Activated T-cell treated with anti-CD3 and anti-CD28 coated beads, Interleukin-2, amount 50 U/mL, for 4 hours (primary cell): ENCODE data around the gene GNPAT. TPM values are rescaled to one million over a fixed set of nuclear protein-coding genes. Genes with fewer than 3 reads are reported as not detected.

ENCODE experiments used
- ATAC-seq, 2 donors: fragments of 200-7000 bp; cut with Tn5 transposase; one replicate each; pipeline ENCODE4 v1.10.0; 2021
- DNase-seq: peaks from one replicate; pipeline ENCODE4 v3.0.0-alpha.2; 2020
- H3K27me3 Mint-ChIP-seq: one replicate; pipeline ENCODE4 v1.8.0; 2021; ENCODE audit warnings: low read depth, mixed read lengths
- H3K36me3 Mint-ChIP-seq: one replicate; pipeline ENCODE4 v1.8.0; 2022; ENCODE audit warnings: mixed read lengths; ENCODE audit not compliant: insufficient read depth
- H3K4me1 Mint-ChIP-seq: one replicate; pipeline ENCODE4 v1.8.0; 2021; ENCODE audit warnings: low read depth, mixed read lengths
- H3K4me3 Mint-ChIP-seq: one replicate; pipeline ENCODE4 v1.8.0; 2021; ENCODE audit warnings: mild to moderate bottlenecking, moderate library complexity, mixed read lengths
- H3K9me3 Mint-ChIP-seq: one replicate; pipeline ENCODE4 v1.8.0; 2021; ENCODE audit warnings: mixed read lengths
- total RNA-seq, 3 donors: library from RNA; stranded (reverse); gene quantifications; one replicate each; pipeline ENCODE4 v1.2.1, GENCODE V29; 2021

Gene GNPAT
- total RNA-seq = 10 to 100 TPM; 37.1 to 39.8 (median 39.5) TPM

DNA sequence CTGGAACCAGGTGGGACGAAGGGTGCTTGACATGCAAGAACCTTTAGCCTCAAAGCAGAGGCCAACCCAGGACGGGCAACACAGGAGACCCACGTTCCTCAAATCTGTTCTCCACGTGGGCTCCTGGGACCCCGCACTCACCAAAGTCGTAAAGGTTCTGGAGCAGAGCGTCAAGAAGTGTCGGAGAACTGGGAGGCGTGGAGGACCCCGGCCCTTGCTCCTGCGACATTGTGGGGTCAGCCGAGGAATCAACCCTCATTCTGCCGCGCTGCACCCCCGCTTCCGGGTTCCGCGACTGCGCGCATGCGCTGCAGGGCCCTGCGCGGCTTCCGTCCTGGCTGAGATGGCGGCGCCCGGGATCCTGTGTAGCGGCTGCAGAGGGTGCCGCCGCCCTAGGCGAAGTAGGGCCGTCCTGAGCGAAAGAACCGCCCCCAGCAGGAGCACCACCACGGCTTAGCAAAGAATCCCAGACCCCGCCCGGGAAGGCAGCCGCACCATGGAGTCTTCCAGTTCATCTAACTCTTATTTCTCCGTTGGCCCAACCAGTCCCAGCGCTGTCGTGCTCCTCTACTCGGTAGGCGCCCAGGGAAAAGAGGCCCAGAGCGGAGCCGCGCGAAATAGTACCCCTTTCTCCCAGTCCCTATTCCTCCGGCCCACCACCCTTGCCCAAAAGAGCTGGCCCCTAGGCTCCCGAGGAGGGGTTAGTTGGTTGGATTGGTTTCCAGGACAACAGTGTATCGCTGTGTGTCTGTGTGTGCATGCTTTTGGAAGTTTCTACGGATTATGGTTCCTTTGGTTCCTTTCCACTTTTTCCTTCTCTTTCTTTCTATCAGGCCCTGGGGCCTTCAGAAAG, at the start of gene GNPAT:
TSS of gene GNPAT (plus strand) at position 330 of the 853 bp plus-strand sequence. CDS start at position 497, 167 bp downstream.
- Mint-ChIP-seq H3K9me3 (no peaks in the 10 kb centered on the region), H3K36me3 (peaks cover 32% of the 10 kb centered on the region), H3K4me1 (peaks cover 66% of the 10 kb centered on the region), H3K4me3 (peak within 1 kb of the TSS; percentile 93), H3K27me3 (no peaks in the 10 kb centered on the region)
- peak; percentile 88 for DNase-seq
- peak; percentile 98 to 99 for ATAC-seq

DNA sequence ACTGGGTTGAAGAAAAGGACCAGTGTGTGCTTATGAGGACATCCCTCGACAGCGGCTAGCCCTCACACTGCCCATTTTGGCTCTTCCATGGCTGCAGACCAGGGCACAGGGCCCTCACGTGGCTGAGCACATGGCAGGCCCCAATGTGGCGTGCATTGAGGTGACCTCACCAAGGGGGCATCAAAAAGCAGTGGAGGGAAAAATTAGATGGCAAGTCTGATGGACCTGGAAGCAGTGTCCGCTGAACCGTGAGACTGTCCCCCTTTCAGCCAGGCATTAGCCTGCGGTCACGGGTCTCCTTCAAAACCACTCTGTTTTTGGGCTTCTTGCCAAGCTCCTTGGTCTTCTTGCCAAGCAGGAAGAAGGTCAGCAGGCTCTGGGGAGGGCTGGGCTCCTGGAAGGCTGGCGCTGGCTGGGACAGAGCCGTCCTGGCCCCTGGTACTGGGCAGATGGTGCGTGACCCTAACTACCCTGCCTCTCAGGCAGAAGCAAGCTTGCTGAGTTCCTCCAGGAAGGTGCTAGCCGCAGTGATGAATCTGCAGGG, 48.3 kb upstream of the GNPAT start:
- Mint-ChIP-seq H3K4me1 (no peaks in the 10 kb centered on the region), H3K36me3 (no peaks in the 10 kb centered on the region), H3K9me3 (no peaks in the 10 kb centered on the region), H3K4me3 (no peak overlapping the region), H3K27me3 (peaks cover 18% of the 10 kb centered on the region)
- no peak for ATAC-seq
- DNase-seq = no peak

DNA sequence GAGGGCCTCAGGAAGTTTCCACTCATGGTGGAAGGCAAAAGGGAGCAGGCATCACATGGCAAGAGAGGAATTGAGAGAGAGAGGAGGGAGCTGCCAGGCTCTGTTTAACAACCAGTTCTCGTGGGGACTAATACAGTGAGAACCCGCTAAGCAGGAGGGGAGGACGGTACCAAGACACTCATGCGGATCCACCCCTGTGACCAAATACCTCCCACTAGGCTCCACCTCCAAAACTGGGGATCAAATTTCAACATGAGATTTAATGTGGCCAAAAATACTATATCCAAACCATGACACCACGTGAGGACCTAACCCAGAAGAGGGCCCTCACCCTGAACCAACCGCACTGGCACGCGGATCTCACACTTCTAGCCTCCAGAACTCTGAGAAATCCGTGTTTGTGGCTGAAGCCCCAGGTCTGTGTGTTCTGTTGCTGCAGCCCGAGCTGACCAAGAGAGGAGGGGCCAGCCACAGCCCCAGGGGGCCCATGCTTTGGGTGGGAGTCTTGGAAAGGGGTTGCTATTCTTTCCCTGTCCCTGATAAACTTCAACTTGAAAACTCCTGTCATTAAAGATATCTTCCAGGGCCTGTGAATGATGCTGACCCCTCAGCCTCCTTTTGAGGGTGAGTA, 47.2 kb upstream of the GNPAT start:
- DNase-seq (no peak), ATAC-seq (no peak)
- Mint-ChIP-seq H3K36me3 (no peaks in the 10 kb centered on the region), H3K4me1 (no peaks in the 10 kb centered on the region), H3K4me3 (no peak overlapping the region), H3K27me3 (peaks cover 12% of the 10 kb centered on the region), H3K9me3 (no peaks in the 10 kb centered on the region)

DNA sequence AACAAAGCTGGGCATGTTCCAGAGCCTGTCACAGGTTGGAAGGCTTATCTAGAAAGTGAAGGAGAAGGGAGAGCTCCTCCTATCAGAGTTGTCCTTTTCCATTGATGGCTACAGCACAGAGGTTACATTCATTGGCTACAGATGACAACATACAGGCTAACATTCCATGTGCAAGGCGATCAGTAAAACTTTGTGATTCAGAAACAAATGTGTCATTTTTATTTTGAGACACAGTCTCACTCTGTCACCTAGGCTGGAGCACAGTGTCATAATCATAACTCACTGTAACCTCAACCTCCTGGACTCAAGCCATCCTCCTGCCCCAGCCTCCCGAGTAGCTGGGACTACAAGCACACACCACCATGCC, 46.6 kb upstream of the GNPAT start:
- ATAC-seq (no peak), DNase-seq (no peak)
- Mint-ChIP-seq H3K36me3 (no peaks in the 10 kb centered on the region), H3K9me3 (no peaks in the 10 kb centered on the region), H3K27me3 (peaks cover 14% of the 10 kb centered on the region), H3K4me3 (no peak overlapping the region), H3K4me1 (no peaks in the 10 kb centered on the region)

DNA sequence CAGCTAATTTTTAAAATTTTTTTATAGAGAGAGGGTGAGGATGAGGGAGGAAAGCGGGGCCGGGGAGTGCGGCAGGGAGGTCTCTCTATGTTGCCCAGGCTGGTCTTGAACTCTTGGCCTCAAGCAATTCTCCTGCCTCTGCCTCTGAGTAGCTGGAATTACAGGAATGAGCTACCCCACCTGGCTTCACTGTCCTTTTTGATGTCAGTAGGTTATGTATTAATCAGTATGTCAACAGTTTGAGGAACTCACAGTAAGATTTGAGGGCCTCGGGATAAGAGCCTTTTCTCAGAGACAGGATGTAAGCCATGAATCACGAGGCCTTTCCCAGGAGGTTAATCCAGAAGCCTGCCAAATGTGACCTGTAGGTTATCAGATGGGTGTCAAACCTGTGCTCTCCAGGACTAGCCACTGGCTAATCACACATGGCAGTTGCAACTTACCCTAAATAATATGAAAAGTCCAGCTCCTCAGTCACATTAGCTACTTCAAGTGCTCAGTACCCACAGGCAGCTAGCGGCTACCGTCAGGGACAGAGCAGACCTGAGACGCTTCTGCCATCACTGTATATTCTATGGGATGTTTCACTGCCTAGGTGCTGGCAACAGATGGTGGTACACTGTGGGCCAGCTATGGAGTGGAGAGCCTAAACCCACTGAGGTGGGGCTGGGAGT, 46.0 kb upstream of the GNPAT start:
- H3K9me3 Mint-ChIP-seq = no peaks in the 10 kb centered on the region
- DNase-seq (no peak), ATAC-seq (no peak)
- no peak overlapping the region for H3K4me3 Mint-ChIP-seq
- no peaks in the 10 kb centered on the region for H3K4me1 Mint-ChIP-seq
- H3K27me3 Mint-ChIP-seq = peaks cover 14% of the 10 kb centered on the region
- H3K36me3 Mint-ChIP-seq = no peaks in the 10 kb centered on the region

DNA sequence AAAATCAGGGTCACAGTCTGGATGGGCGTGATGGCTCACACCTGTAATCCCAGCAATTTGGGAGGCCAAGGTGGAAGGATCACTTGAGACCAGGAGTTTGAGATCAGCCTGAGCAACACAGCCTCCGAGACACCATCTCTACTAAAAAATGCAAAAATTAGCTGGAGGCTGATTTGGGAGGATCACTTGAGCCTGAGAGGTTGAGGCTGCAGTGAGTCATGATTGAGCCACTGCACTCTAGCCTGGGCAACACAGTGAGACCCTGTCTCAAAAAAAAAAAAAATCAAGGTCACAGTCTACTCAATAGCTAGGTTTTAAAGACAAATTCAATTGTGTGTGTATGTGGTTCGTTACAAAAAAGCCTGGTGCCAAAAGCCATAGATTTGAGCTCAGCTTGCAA, 44.7 kb upstream of the GNPAT start:
- H3K4me1 Mint-ChIP-seq = no peaks in the 10 kb centered on the region
- no peaks in the 10 kb centered on the region for H3K36me3 Mint-ChIP-seq
- H3K27me3 Mint-ChIP-seq = peaks cover 14% of the 10 kb centered on the region
- no peaks in the 10 kb centered on the region for H3K9me3 Mint-ChIP-seq
- H3K4me3 Mint-ChIP-seq = no peak overlapping the region
- ATAC-seq = no peak
- DNase-seq = no peak

DNA sequence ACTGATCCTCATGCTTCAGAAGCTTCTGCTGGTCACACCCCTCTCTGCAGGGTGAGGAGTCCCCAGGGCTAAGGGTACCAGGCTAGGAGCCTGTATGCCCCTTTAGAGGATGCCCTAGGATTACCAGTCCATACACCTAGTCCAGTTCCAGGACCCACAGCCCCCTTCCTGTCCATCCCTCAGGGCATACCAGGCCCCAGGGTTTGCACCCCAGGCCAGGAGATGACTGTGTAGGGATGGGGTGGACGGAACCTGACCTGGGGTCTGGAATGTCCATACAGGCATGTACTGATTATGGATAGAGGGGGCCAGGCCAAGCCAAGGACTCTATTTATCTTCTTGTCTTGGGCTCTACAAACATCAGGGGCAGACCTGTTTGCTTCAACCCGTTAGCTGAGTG, 44.3 kb upstream of the GNPAT start:
- Mint-ChIP-seq H3K4me1 (peaks cover 2% of the 10 kb centered on the region), H3K36me3 (no peaks in the 10 kb centered on the region), H3K27me3 (peaks cover 14% of the 10 kb centered on the region), H3K9me3 (no peaks in the 10 kb centered on the region), H3K4me3 (no peak overlapping the region)
- DNase-seq (no peak), ATAC-seq (no peak)

DNA sequence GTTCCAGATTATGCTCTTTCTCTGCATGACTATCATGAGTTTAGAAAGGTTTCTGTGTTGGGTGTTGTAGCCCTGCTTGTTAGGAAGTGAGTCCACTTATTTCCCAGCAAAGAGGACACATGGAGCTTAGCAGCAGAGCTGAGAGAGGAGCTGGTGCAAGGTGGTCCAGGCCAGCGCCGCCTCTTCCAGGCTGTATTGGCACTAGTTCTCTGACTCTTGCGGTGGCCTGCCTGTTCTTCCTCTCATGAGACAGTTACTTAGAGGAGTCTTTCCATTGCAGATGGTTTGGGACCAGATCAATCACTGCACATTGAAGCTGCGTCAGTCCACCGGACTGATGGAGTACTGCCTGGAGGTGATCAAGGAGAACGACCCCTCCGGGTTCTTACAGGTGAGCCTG, 41.1 kb upstream of the GNPAT start:
- Mint-ChIP-seq H3K9me3 (no peaks in the 10 kb centered on the region), H3K27me3 (peaks cover 12% of the 10 kb centered on the region), H3K4me3 (no peak overlapping the region)

DNA sequence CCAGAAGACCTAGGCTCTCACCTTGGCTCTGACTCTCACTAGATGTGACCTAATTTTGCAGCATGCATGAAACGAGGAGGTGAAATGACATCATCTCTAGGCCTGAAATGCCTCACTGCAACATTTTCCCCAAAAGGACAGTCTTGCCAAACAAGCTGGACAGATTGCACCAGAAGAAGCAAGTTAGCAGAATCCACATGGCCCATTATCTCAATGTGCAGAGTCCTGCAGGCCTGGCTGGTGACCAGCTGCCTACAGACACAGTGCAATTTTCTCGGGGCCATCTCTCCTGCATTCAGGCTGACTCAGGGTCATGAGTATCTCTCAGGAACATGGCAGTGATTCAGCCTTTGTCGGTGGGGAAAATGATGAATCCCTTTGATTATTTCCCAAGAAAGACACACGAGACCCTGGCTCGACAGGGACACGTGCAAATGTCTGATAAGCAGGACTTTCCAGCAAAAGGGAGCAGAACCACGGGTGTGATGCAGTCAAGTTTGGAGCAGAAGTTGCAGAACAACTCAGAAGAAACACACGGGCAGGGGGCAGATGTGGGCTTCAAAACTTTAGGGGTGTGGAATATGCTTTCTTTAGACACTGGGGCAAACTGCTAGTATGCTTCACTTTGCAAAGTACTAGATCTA, 40.5 kb upstream of the GNPAT start:
- Mint-ChIP-seq H3K9me3 (no peaks in the 10 kb centered on the region), H3K4me3 (no peak overlapping the region), H3K36me3 (no peaks in the 10 kb centered on the region), H3K4me1 (peaks cover 7% of the 10 kb centered on the region), H3K27me3 (peaks cover 11% of the 10 kb centered on the region)
- DNase-seq (no peak), ATAC-seq (no peak)

More for the DNA sequence above, 41.1 kb upstream of the GNPAT start:
- DNase-seq = no peak
- peaks cover 7% of the 10 kb centered on the region for H3K4me1 Mint-ChIP-seq
- H3K36me3 Mint-ChIP-seq = no peaks in the 10 kb centered on the region
- no peak for ATAC-seq

DNA sequence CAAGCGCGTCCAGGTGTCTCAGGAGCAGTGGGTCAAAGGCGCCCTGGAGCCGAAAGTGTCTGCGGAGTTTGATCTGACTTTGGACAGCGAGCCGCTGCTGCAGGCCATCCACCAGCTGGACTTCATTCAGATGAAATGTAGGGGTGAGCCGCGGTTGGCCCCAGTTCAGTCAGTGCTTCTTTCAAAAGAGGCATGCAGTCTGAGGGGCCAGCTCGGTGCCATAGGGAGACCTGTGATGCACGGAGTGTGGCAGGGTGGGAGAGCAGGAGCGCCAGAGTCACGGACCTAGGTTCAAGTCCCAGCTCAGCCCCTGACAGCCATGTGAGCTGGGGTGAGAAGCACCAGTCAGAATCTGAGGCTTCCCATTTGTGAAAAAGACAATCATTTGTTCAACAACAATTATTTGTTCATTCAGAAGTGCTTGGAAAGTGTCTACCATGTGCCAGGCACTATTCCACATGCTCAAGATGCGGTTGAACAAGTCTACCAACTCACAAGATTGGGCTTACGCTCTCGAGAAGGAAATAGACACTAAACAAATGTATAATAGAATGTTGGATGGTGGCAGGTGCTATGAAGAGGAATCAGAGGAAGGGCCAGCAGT, 39.5 kb upstream of the GNPAT start:
- H3K4me3 Mint-ChIP-seq = no peak overlapping the region
- H3K9me3 Mint-ChIP-seq = no peaks in the 10 kb centered on the region
- H3K4me1 Mint-ChIP-seq = peaks cover 7% of the 10 kb centered on the region
- ATAC-seq = no peak
- H3K27me3 Mint-ChIP-seq = peaks cover 8% of the 10 kb centered on the region
- no peak for DNase-seq
- H3K36me3 Mint-ChIP-seq = no peaks in the 10 kb centered on the region

DNA sequence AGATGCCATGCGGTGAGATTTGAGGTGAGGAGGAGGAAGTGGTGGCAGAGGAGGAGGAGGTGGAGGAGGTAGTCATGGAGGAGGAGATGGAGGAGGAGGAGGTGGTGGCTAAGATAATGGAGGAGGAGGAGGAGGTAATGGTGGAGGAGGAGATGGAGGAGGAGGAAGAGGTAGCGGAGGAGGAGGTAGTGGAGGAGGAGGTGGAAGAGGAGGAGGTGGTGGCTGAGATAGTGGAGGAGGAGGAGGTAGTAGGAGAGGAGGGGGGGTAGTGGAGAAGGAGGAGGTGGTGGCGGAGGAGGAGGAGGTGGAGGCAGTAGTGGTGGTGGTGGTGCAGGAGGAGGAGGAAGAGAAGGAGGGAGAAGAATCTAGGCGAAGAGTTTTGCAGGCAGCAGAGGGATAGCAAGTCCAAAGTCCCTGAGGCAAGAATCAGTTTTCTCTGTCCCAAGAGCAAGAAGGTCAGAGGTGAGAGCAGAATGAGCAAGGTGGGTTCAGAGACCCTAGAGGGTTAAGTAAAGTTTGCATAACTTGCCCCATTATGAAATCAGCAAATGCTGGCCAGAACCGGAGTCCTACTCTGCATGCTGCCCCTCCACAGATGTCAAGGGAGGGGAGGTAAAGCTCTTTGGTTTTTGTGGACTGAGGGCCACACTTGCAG, 38.9 kb upstream of the GNPAT start:
- Mint-ChIP-seq H3K4me1 (peaks cover 7% of the 10 kb centered on the region), H3K4me3 (no peak overlapping the region), H3K27me3 (peaks cover 8% of the 10 kb centered on the region), H3K36me3 (no peaks in the 10 kb centered on the region), H3K9me3 (no peaks in the 10 kb centered on the region)
- ATAC-seq (no peak), DNase-seq (no peak)

DNA sequence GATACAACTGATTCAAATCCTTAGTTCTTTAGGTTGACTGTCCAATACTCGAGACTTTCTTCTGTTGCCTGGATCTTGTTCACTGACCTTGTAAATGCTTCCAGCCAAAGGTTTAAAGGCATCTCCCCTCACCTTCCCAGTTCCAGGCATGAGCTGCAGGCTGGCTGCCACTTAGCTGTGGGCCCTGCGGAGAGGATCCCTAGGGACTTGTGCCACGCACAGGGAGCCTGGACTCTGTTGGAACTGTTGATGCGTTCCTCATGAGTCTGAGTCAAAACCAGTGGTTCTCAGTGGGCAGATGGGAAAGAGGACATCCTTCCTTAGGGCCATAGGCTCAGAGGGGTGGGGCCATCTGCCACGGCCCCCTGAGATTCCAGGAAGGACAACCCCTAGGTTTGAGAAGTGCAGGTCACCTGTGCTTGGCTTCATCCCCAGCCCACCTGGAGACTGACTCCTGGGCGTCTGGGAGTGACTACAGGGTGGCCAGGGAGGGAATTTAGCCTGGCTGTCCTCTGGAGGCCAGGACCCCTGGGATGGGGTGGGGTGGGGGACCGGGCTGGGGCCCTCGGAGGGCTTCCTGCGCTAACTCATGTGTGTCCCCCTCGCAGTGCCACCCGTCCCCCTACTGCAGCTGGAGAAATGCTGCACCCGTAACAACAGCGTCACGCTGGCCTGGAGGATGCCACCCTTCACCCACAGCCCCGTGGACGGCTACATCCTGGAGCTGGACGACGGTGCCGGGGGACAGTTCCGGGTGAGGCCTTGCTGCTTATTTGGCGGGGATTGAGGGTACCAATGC, 37.6 kb upstream of the GNPAT start:
- H3K27me3 Mint-ChIP-seq = peaks cover 5% of the 10 kb centered on the region
- no peaks in the 10 kb centered on the region for H3K36me3 Mint-ChIP-seq
- ATAC-seq = no peak
- peaks cover 7% of the 10 kb centered on the region for H3K4me1 Mint-ChIP-seq
- no peak for DNase-seq
- H3K4me3 Mint-ChIP-seq = no peak overlapping the region
- no peaks in the 10 kb centered on the region for H3K9me3 Mint-ChIP-seq

DNA sequence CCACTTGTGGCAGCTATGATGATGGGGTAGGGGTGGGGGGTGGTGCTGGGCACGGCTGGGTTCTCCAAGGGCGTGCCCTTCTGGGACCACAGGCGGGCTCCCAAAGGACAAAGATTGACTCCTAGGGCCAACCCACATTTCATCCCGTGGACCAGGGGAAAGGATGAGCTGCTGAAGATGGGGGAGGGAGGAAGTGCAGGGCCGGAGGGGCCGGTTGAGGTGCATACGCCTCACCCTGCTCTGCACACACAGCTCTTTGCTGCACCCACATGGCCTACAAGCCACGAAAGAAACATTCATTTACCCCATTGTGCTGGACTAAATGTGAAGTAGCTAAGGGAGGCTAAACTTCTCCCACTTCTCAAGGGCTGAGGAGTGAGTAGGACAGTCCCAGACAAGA, 34.2 kb upstream of the GNPAT start:
- Mint-ChIP-seq H3K36me3 (no peaks in the 10 kb centered on the region), H3K27me3 (peaks cover 3% of the 10 kb centered on the region), H3K4me1 (peaks cover 9% of the 10 kb centered on the region), H3K4me3 (no peak overlapping the region), H3K9me3 (no peaks in the 10 kb centered on the region)
- no peak for DNase-seq
- ATAC-seq = no peak
